ENCODE results near the gene NCKAP5.
"Not testable (repeated sequence)": the region's sequence is repeated elsewhere in the genome, so short reads cannot be mapped to it uniquely, and the experiment has no call there.

NCKAP5 gene

DNA sequence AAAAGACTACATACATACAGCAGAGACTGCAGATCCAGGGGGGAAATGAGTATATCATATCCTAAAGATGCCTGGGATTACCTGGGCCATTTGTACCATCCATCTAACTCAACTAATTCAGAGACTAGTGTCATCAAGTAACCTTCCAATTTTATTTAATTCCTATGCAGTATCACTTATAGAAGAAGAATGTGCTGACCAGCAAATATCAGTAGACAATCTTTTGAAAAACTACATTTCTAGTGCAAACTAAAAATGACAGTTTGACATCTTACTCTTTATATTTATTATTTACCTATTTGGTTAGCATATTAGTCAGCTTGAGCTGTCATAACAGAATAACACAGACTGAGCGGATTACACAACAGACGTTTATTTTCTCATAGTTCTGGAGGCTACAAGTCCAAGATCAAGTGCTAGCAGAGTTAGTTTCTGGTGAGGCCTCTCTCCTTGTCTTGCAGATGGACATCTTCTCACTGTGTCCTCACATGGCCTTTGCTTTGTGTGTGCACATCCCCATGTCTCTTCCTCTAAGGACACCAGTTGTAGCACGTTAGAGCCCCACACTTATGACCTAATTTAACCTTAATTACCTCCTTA lies 47.0 kb downstream of the NCKAP5 start:
- Histone ChIP-seq H3K4me2 (ENCODE audit: insufficient read depth, low read length, poor library complexity, severe bottlenecking) (no peak overlapping the region), H3K9me3 (replicated peaks in 1 of 2; ENCODE audit: control insufficient read depth in 2 of 2, insufficient read depth in 1 of 2, low read depth in 1 of 2, low read length in 2 of 2) (peaks cover 0 to 10% of the 10 kb centered on the region in 2 donors), H2BK12ac (ENCODE audit: low read length) (no peak overlapping the region), H4K91ac (ENCODE audit: low read depth, low read length, poor library complexity) (no peak overlapping the region), H2BK5ac (ENCODE audit: low read length) (no peak overlapping the region), H3K36me3 (replicated peaks in 1 of 2; ENCODE audit: control insufficient read depth in 2 of 2, insufficient read depth in 2 of 2, low read length in 2 of 2) (peaks cover 0 to 91% of the 10 kb centered on the region in 2 donors), H2BK120ac (ENCODE audit: low read depth, low read length) (no peak overlapping the region), H3K4me3 (ENCODE audit: low read length in 2 of 2) (no peak overlapping the region), H3K4me1 (ENCODE audit: control insufficient read depth in 2 of 2, insufficient read depth in 1 of 2, low read depth in 1 of 2, low read length in 2 of 2) (no peaks in the 10 kb centered on the region), H3K23ac (ENCODE audit: low read depth, low read length, poor library complexity) (no peak overlapping the region), H3K18ac (ENCODE audit: low read length) (no peak overlapping the region), H3K27me3 (ENCODE audit: control insufficient read depth in 3 of 3, insufficient read depth in 3 of 3, low read depth in 1 of 3, low read length in 3 of 3) (no peaks in the 10 kb centered on the region), H3K4ac (ENCODE audit: low read length) (no peak overlapping the region), H3K27ac (replicated peaks; ENCODE audit: low read length) (no peak overlapping the region), H2AFZ (ENCODE audit: low read length) (no peak overlapping the region), H3K9ac (ENCODE audit: low read depth, low read length, poor library complexity) (no peak overlapping the region), H3K14ac (ENCODE audit: low read length) (no peak overlapping the region), H4K8ac (ENCODE audit: low read depth, low read length) (no peak overlapping the region), H2BK15ac (ENCODE audit: low read length) (no peak overlapping the region), H2AK5ac (ENCODE audit: low read depth, low read length) (no peak overlapping the region), H3K79me1 (ENCODE audit: low read depth, low read length) (no peaks in the 10 kb centered on the region)
- no peak for DNase-seq (ENCODE audit: low spot score)
- no CpG with 5 or more reads among the region's 3 CpGs for WGBS, 2 donors (ENCODE audit: extremely low coverage in 2 of 2, insufficient read length in 2 of 2, insufficient replicate concordance in 1 of 2)

DNA sequence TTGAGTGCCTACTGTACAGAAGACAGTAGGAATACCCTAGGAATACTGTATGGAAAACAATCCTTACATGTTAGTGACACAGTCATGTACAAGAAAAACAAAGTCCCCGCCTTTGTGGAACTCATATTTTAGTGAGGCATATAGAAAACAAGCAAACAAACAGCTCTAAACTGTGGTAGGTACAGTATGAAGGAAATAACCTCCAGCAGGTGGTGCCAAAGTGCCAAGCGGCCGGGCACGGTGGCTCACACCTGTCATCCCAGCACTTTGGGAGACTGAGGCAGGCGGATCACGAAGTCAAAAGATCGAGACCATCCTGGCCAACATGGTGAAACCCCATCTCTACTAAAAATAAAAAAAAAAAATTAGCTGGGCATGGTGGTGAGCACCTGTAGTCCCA lies 48.6 kb downstream of the NCKAP5 start:
- H2BK12ac ChIP-seq (ENCODE audit: low read length); H3K27ac ChIP-seq (replicated peaks; ENCODE audit: low read length); H4K8ac ChIP-seq (ENCODE audit: low read depth, low read length); H3K79me1 ChIP-seq (ENCODE audit: low read depth, low read length); H4K91ac ChIP-seq (ENCODE audit: low read depth, low read length, poor library complexity); H3K23ac ChIP-seq (ENCODE audit: low read depth, low read length, poor library complexity); H3K4me2 ChIP-seq (ENCODE audit: insufficient read depth, low read length, poor library complexity, severe bottlenecking); H3K18ac ChIP-seq (ENCODE audit: low read length); H3K27me3 ChIP-seq (ENCODE audit: control insufficient read depth in 3 of 3, insufficient read depth in 3 of 3, low read depth in 1 of 3, low read length in 3 of 3); H2AK5ac ChIP-seq (ENCODE audit: low read depth, low read length); H3K4me1 ChIP-seq (ENCODE audit: control insufficient read depth in 2 of 2, insufficient read depth in 1 of 2, low read depth in 1 of 2, low read length in 2 of 2); DNase-seq (ENCODE audit: low spot score); H2AFZ ChIP-seq (ENCODE audit: low read length); H3K9ac ChIP-seq (ENCODE audit: low read depth, low read length, poor library complexity); H2BK15ac ChIP-seq (ENCODE audit: low read length); H3K4ac ChIP-seq (ENCODE audit: low read length); H3K14ac ChIP-seq (ENCODE audit: low read length); H2BK5ac ChIP-seq (ENCODE audit: low read length); H2BK120ac ChIP-seq (ENCODE audit: low read depth, low read length); H3K4me3 ChIP-seq (ENCODE audit: low read length in 2 of 2): not testable (repeated sequence)
- WGBS, 2 donors (ENCODE audit: extremely low coverage in 2 of 2, insufficient read length in 2 of 2, insufficient replicate concordance in 1 of 2), result no CpG with 5 or more reads among the region's 7 CpGs
- Histone ChIP-seq H3K36me3 (replicated peaks in 1 of 2; ENCODE audit: control insufficient read depth in 2 of 2, insufficient read depth in 2 of 2, low read length in 2 of 2) (peaks cover 0 to 93% of the 10 kb centered on the region in 2 donors), H3K9me3 (replicated peaks in 1 of 2; ENCODE audit: control insufficient read depth in 2 of 2, insufficient read depth in 1 of 2, low read depth in 1 of 2, low read length in 2 of 2) (peaks cover 0 to 10% of the 10 kb centered on the region in 2 donors)

DNA sequence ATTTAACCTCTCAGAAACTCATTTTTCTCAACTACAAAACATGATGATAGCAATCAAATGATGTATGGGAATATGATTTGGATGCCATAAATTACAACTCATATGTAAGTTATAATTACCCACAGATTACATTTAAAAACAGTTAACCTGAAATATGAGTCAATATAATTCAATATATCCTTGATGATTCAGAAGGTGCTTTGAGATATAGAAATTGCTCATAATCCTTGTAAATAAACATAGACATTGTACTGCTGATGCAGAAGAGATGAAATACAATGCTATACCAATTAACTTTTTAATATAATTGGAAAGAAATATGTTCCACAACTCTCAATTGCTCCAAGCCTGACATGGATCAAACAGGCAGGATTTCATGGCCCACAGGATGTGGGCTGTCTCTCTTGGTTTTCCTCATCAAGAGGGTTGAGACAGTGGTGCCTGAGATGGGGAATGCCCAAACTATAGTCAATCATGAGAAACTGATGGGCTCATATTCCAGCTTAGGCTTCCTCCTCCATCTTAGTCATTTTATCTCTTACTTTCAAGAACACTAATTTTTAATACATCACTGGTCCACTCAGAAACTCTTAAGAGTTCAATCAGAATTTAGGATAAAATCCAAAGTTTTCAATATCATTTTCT lies 49.4 kb downstream of the NCKAP5 start:
- H3K18ac ChIP-seq (ENCODE audit: low read length), result no peak overlapping the region
- no peak overlapping the region for H4K8ac ChIP-seq (ENCODE audit: low read depth, low read length)
- H3K4me3 ChIP-seq (ENCODE audit: low read length in 2 of 2), result no peak overlapping the region
- H3K9ac ChIP-seq (ENCODE audit: low read depth, low read length, poor library complexity), result no peak overlapping the region
- H3K36me3 ChIP-seq (replicated peaks in 1 of 2; ENCODE audit: control insufficient read depth in 2 of 2, insufficient read depth in 2 of 2, low read length in 2 of 2), result peaks cover 0 to 93% of the 10 kb centered on the region in 2 donors
- H3K4ac ChIP-seq (ENCODE audit: low read length), result no peak overlapping the region
- H4K91ac ChIP-seq (ENCODE audit: low read depth, low read length, poor library complexity), result no peak overlapping the region
- no peak overlapping the region for H3K27ac ChIP-seq (replicated peaks; ENCODE audit: low read length)
- DNase-seq (ENCODE audit: low spot score), result no peak
- H2BK120ac ChIP-seq (ENCODE audit: low read depth, low read length), result no peak overlapping the region
- no peak overlapping the region for H2BK5ac ChIP-seq (ENCODE audit: low read length)
- H3K4me2 ChIP-seq (ENCODE audit: insufficient read depth, low read length, poor library complexity, severe bottlenecking), result no peak overlapping the region
- H2BK15ac ChIP-seq (ENCODE audit: low read length), result no peak overlapping the region
- H3K14ac ChIP-seq (ENCODE audit: low read length), result no peak overlapping the region
- H3K23ac ChIP-seq (ENCODE audit: low read depth, low read length, poor library complexity), result no peak overlapping the region
- no peaks in the 10 kb centered on the region for H3K79me1 ChIP-seq (ENCODE audit: low read depth, low read length)
- H3K4me1 ChIP-seq (ENCODE audit: control insufficient read depth in 2 of 2, insufficient read depth in 1 of 2, low read depth in 1 of 2, low read length in 2 of 2), result no peaks in the 10 kb centered on the region
- no peak overlapping the region for H2BK12ac ChIP-seq (ENCODE audit: low read length)
- H3K27me3 ChIP-seq (ENCODE audit: control insufficient read depth in 3 of 3, insufficient read depth in 3 of 3, low read depth in 1 of 3, low read length in 3 of 3), result no peaks in the 10 kb centered on the region
- no peak overlapping the region for H2AK5ac ChIP-seq (ENCODE audit: low read depth, low read length)
- no peak overlapping the region for H2AFZ ChIP-seq (ENCODE audit: low read length)
- H3K9me3 ChIP-seq (replicated peaks in 1 of 2; ENCODE audit: control insufficient read depth in 2 of 2, insufficient read depth in 1 of 2, low read depth in 1 of 2, low read length in 2 of 2), result peaks cover 0 to 5% of the 10 kb centered on the region in 2 donors

DNA sequence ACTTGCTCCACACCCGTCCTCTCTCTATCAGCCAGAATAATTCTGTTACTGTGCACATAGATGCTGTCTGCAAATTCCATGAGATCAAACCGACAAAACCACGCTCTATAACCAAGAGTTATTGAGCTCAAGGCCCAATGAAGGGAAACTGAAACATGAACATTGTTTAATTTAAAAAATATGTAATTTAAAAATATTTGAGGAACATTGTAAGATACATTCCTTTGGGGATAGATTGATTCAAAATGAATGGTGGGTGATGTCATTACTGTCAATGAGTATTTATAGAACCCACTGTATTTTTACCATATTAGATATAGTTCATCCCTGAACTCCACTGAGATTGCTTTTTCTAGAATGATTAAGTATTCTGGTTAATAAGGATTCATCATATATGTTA lies 50.4 kb downstream of the NCKAP5 start:
- Histone ChIP-seq H4K8ac (ENCODE audit: low read depth, low read length) (no peak overlapping the region), H2AFZ (ENCODE audit: low read length) (no peak overlapping the region), H3K4ac (ENCODE audit: low read length) (no peak overlapping the region), H3K14ac (ENCODE audit: low read length) (no peak overlapping the region), H3K9ac (ENCODE audit: low read depth, low read length, poor library complexity) (no peak overlapping the region), H2AK5ac (ENCODE audit: low read depth, low read length) (no peak overlapping the region), H3K23ac (ENCODE audit: low read depth, low read length, poor library complexity) (no peak overlapping the region), H3K9me3 (replicated peaks in 1 of 2; ENCODE audit: control insufficient read depth in 2 of 2, insufficient read depth in 1 of 2, low read depth in 1 of 2, low read length in 2 of 2) (peaks cover 0 to 3% of the 10 kb centered on the region in 2 donors), H4K91ac (ENCODE audit: low read depth, low read length, poor library complexity) (no peak overlapping the region), H3K4me1 (ENCODE audit: control insufficient read depth in 2 of 2, insufficient read depth in 1 of 2, low read depth in 1 of 2, low read length in 2 of 2) (no peaks in the 10 kb centered on the region), H2BK12ac (ENCODE audit: low read length) (no peak overlapping the region), H3K4me2 (ENCODE audit: insufficient read depth, low read length, poor library complexity, severe bottlenecking) (no peak overlapping the region), H3K36me3 (replicated peaks in 1 of 2; ENCODE audit: control insufficient read depth in 2 of 2, insufficient read depth in 2 of 2, low read length in 2 of 2) (peaks cover 0 to 93% of the 10 kb centered on the region in 2 donors), H3K27ac (replicated peaks; ENCODE audit: low read length) (no peak overlapping the region), H2BK15ac (ENCODE audit: low read length) (no peak overlapping the region), H3K27me3 (ENCODE audit: control insufficient read depth in 3 of 3, insufficient read depth in 3 of 3, low read depth in 1 of 3, low read length in 3 of 3) (no peaks in the 10 kb centered on the region), H2BK5ac (ENCODE audit: low read length) (no peak overlapping the region), H3K79me1 (ENCODE audit: low read depth, low read length) (no peaks in the 10 kb centered on the region), H3K4me3 (ENCODE audit: low read length in 2 of 2) (no peak overlapping the region), H3K18ac (ENCODE audit: low read length) (no peak overlapping the region), H2BK120ac (ENCODE audit: low read depth, low read length) (no peak overlapping the region)
- no peak for DNase-seq (ENCODE audit: low spot score)
- WGBS, 2 donors (ENCODE audit: extremely low coverage in 2 of 2, insufficient read length in 2 of 2, insufficient replicate concordance in 1 of 2), result no CpG with 5 or more reads among the region's 3 CpGs
